GM21723 (cell line): ENCODE data around the gene KRCC1.
"Not testable (repeated sequence)": the region's sequence is repeated elsewhere in the genome, so short reads cannot be mapped to it uniquely, and the experiment has no call there.

Experiments used
- ATAC-seq: cut with Tn5 transposase; IDR thresholded peaks from one replicate; pipeline ENCODE4 v1.9.1; 2021; ENCODE audit warnings: mild to moderate bottlenecking, moderate library complexity; ENCODE audit not compliant: unreplicated experiment

The KRCC1 gene

GRCh38 chr2:88006912-88007439 lies 48.6 kb downstream of the KRCC1 start:
- no peak for ATAC-seq

- ATAC-seq, result no peak
These were observed 49.8 kb downstream of the KRCC1 start for GRCh38 chr2:88005776-88006175.

- ATAC-seq, result no peak
These were observed 52.4 kb downstream of the KRCC1 start for GRCh38 chr2:88003074-88003755.

- no peak for ATAC-seq
These were observed 53.2 kb downstream of the KRCC1 start for GRCh38 chr2:88002359-88002707.

GRCh38 chr2:88000474-88000873 lies 55.1 kb downstream of the KRCC1 start:
- not testable (repeated sequence) for ATAC-seq

GRCh38 chr2:87996570-87996969 lies 59.0 kb downstream of the KRCC1 start:
- ATAC-seq, result no peak

- ATAC-seq, result no peak
These were observed 59.8 kb downstream of the KRCC1 start for GRCh38 chr2:87995756-87996155.

- ATAC-seq, result not testable (repeated sequence)
These were observed 61.2 kb downstream of the KRCC1 start for GRCh38 chr2:87994304-87994850.

GRCh38 chr2:87992569-87992968 lies 63.0 kb downstream of the KRCC1 start:
- not testable (repeated sequence) for ATAC-seq

GRCh38 chr2:87987473-87987872 lies 68.1 kb downstream of the KRCC1 start:
- not testable (repeated sequence) for ATAC-seq

GRCh38 chr2:87985902-87986301 lies 69.7 kb downstream of the KRCC1 start:
- ATAC-seq, result not testable (repeated sequence)

- ATAC-seq, result not testable (repeated sequence)
These were observed 74.4 kb downstream of the KRCC1 start for GRCh38 chr2:87981182-87981581.
